Measurements from ENCODE around the gene CUBN. TPM values are rescaled to one million over a fixed set of nuclear protein-coding genes. Genes with fewer than 3 reads are reported as not detected.

CUBN gene
- total and polyA plus RNA-seq, 8 donors: 0.28 to 1.3 (median 0.66) TPM

- H3K4me3 ChIP-seq: no peak overlapping the region
- no peaks in the 10 kb centered on the region for H3K36me3 ChIP-seq
- TF ChIP-seq CTCF (IDR thresholded peaks at IDR 0.05): no peak
- FAIRE-seq (no peak), ATAC-seq (no peak), DNase-seq (no peak)
- H3K27me3 ChIP-seq: no peaks in the 10 kb centered on the region
- 78 to 81% methylated on average over 10 of the region's 10 CpGs for WGBS, 2 donors
- H3K9me3 ChIP-seq: no peaks in the 10 kb centered on the region
- no peak overlapping the region for H3K27ac ChIP-seq
- intact Hi-C loops (cut with DNase I): loop anchor here (5.0 to 10.0 kb wide), 3 partner anchors 406 to 586 kb away; no protein-coding TSS in a partner anchor
- peaks cover 0 to 6% (median 0%) of the 10 kb centered on the region in 3 donors for H3K4me1 ChIP-seq
Measured at GRCh38 chr10:16848562-16849154, 281.0 kb downstream of the CUBN start.

GRCh38 chr10:16847644-16848043, 282.0 kb downstream of the CUBN start:
- TF ChIP-seq CTCF (IDR thresholded peaks at IDR 0.05): no peak
- 77 to 80% methylated on average over 6 of the region's 6 CpGs for WGBS, 2 donors
- no peak overlapping the region for H3K4me3 ChIP-seq
- DNase-seq (no peak), FAIRE-seq (no peak), ATAC-seq (no peak)
- no peaks in the 10 kb centered on the region for H3K9me3 ChIP-seq
- intact Hi-C loops (cut with DNase I): loop anchor here (5.0 to 10.0 kb wide), 3 partner anchors 407 to 587 kb away; no protein-coding TSS in a partner anchor
- no peaks in the 10 kb centered on the region for H3K36me3 ChIP-seq
- H3K27ac ChIP-seq: no peak overlapping the region
- no peaks in the 10 kb centered on the region for H3K27me3 ChIP-seq
- H3K4me1 ChIP-seq: peaks cover 0 to 2% (median 0%) of the 10 kb centered on the region in 3 donors

GRCh38 chr10:16845248-16845647, 284.4 kb downstream of the CUBN start:
- H3K4me1 ChIP-seq: no peaks in the 10 kb centered on the region
- no peak overlapping the region for H3K4me3 ChIP-seq
- no peaks in the 10 kb centered on the region for H3K36me3 ChIP-seq
- intact Hi-C loops (cut with DNase I): loop anchor here (5.0 to 10.0 kb wide), 3 partner anchors 410 to 590 kb away; no protein-coding TSS in a partner anchor
- H3K9me3 ChIP-seq: no peaks in the 10 kb centered on the region
- ATAC-seq: no peak
- no peak for DNase-seq
- H3K27me3 ChIP-seq: no peaks in the 10 kb centered on the region
- FAIRE-seq: no peak
- no peak overlapping the region for H3K27ac ChIP-seq
- no peak for TF ChIP-seq CTCF (IDR thresholded peaks at IDR 0.05)

- FAIRE-seq: peak; percentile 93
- H3K9me3 ChIP-seq: no peaks in the 10 kb centered on the region
- H3K4me1 ChIP-seq: no peaks in the 10 kb centered on the region
- intact Hi-C loops (cut with DNase I): loop anchor here in 2 of 3 donors (10.0 kb wide), 2 partner anchors 411 to 591 kb away; no protein-coding TSS in a partner anchor
- peak; percentile 77 to 99 (median 92) for ATAC-seq
- H3K36me3 ChIP-seq: no peaks in the 10 kb centered on the region
- DNase-seq: no peak
- WGBS, 2 donors: 0% methylated on average over 1 of the region's 1 CpG
- TF ChIP-seq CTCF (IDR thresholded peaks at IDR 0.05): peak; percentile 49 to 69 (median 58)
- H3K27me3 ChIP-seq: no peaks in the 10 kb centered on the region
- no peak overlapping the region for H3K4me3 ChIP-seq
- H3K27ac ChIP-seq: no peak overlapping the region
Measured at GRCh38 chr10:16843252-16843870, 286.2 kb downstream of the CUBN start.

GRCh38 chr10:16835228-16835627, 294.4 kb downstream of the CUBN start:
- Histone ChIP-seq H3K27me3 (no peaks in the 10 kb centered on the region), H3K9me3 (no peaks in the 10 kb centered on the region), H3K36me3 (no peaks in the 10 kb centered on the region), H3K27ac (no peak overlapping the region), H3K4me1 (peaks cover 4 to 12% (median 12%) of the 10 kb centered on the region in 3 donors), H3K4me3 (no peak overlapping the region)
- DNase-seq (no peak), FAIRE-seq (no peak), ATAC-seq (peak in 2 of 4 donors; percentile 50 to 64)
- WGBS, 2 donors: 43 to 49% methylated on average over 8 of the region's 8 CpGs
- intact Hi-C loops (cut with DNase I): loop anchor here in 1 of 3 donors (5.0 kb wide), 1 partner anchor 422 kb away; no protein-coding TSS in a partner anchor
- no peak for TF ChIP-seq CTCF (IDR thresholded peaks at IDR 0.05)

All from pancreas (tissue), 10 donors.